HepG2 (cell line): ENCODE results near the gene FLRT2. TPM values are rescaled to one million over a fixed set of nuclear protein-coding genes. Genes with fewer than 3 reads are reported as not detected.

Source experiments
- ATAC-seq: fragments of 200-7000 bp; cut with Tn5 transposase; 3 replicates; pipeline ENCODE4 v1.9.1; 2020; ENCODE audit warnings: mild to moderate bottlenecking, moderate library complexity
- BruUV-seq: library from RNA; stranded (reverse); fragments of 400-500 nt; replicated peaks from 2 replicates; lab custom pipeline; 2021; lab: Mats Ljungman, UMichigan
- CTCF ChIA-PET: fragments of 300-600 bp; formaldehyde crosslinking; extraction: SDS; loops from one replicate; lab custom pipeline; 2021; ENCODE audit warnings: low total read pairs, inconsistent platforms, low intra/inter-chr PET ratio; lab: Yijun Ruan, JAX
- POLR2A ChIA-PET: fragments of 350-600 bp; sonication (Branson Sonifier 250); formaldehyde crosslinking; loops from one replicate; lab custom pipeline; 2020; ENCODE audit warnings: antibody characterized with exemption, inconsistent platforms; lab: Yijun Ruan, JAX
- DNase-seq: peaks from one replicate; pipeline ENCODE4 v3.0.0-alpha.2; 2015; ENCODE audit warnings: low spot score
- FAIRE-seq: peaks from 3 replicates; lab custom pipeline; 2011; peaks lifted over from hg19 to GRCh38; lab: Jason Lieb, UNC
- H2AFZ ChIP-seq: one replicate; pipeline ENCODE4 v1.6.1; 2011; ENCODE audit warnings: low read length, inconsistent platforms
- H3K27ac ChIP-seq: fragments of 300-600 bp; 3 replicates; pipeline ENCODE4 v1.8.0; 2011; ENCODE audit warnings: mixed run types, mild to moderate bottlenecking, mixed read lengths, low read length, inconsistent platforms; ENCODE audit not compliant: insufficient read depth; ENCODE audit errors: extremely low read length
- H3K27me3 ChIP-seq, 2 experiments: fragments of 200-600 bp in 1 of 2; 2 replicates in 1 of 2; 3 replicates in 1 of 2; pipeline versions ENCODE4 v1.6.0 to v1.8.0; 2011; ENCODE audit warnings: low read length in 2 of 2, mild to moderate bottlenecking in 2 of 2, moderate library complexity in 2 of 2, inconsistent platforms in 1 of 2; ENCODE audit not compliant: insufficient read depth in 2 of 2, control insufficient read depth in 1 of 2
- H3K36me3 ChIP-seq, 2 experiments: fragments of 200-600 bp in 1 of 2; replicated peaks in 1 of 2; 2 replicates in 1 of 2; 3 replicates in 1 of 2; pipeline versions ENCODE4 v1.5.1 to v1.8.0; 2011; ENCODE audit warnings: low read length in 2 of 2, inconsistent platforms in 1 of 2; ENCODE audit not compliant: insufficient read depth in 2 of 2, control insufficient read depth in 1 of 2
- H3K4me1 ChIP-seq: 2 replicates; pipeline ENCODE4 v1.5.1; 2012; ENCODE audit warnings: low read length, inconsistent platforms; ENCODE audit not compliant: insufficient read depth
- H3K4me2 ChIP-seq: 2 replicates; pipeline ENCODE4 v1.6.0; 2011; ENCODE audit warnings: low read depth, low read length, inconsistent platforms
- H3K4me3 ChIP-seq, 3 experiments: fragments of 200-600 bp in 1 of 3; sonication (generic), shearing (Covaris generic) in 1 of 3; replicated peaks in 1 of 3; 2 replicates each; pipeline ENCODE4 v1.5.1; 2011 to 2016; ENCODE audit warnings: low read length in 3 of 3, inconsistent platforms in 2 of 3, low read depth in 2 of 3, mild to moderate bottlenecking in 2 of 3, control low read depth in 1 of 3, mixed read lengths in 1 of 3; ENCODE audit not compliant: insufficient read depth in 1 of 3
- H3K79me2 ChIP-seq: one replicate; pipeline ENCODE4 v1.6.1; 2011; ENCODE audit warnings: low read length, inconsistent platforms; ENCODE audit not compliant: insufficient read depth
- H3K9ac ChIP-seq: 2 replicates; pipeline ENCODE4 v1.6.0; 2011; ENCODE audit warnings: mild to moderate bottlenecking, low read depth, low read length, inconsistent platforms; ENCODE audit not compliant: insufficient read depth
- H3K9me3 ChIP-seq: 2 replicates; pipeline ENCODE4 v1.5.1; 2012; ENCODE audit warnings: mild to moderate bottlenecking, low read length
- H4K20me1 ChIP-seq: 2 replicates; pipeline ENCODE4 v1.6.0; 2011; ENCODE audit warnings: inconsistent platforms, mild to moderate bottlenecking, low read length, moderate library complexity; ENCODE audit not compliant: insufficient read depth
- ZHX2 ChIP-seq, 2 experiments: sonication (generic) in 1 of 2; formaldehyde crosslinking in 1 of 2; IDR thresholded peaks; 2 replicates each; pipeline versions ENCODE4 v1.6.1 to v1.9.0; 2014 to 2022; ENCODE audit warnings: antibody characterized with exemption in 1 of 2, borderline replicate concordance in 1 of 2, inconsistent platforms in 1 of 2, low read depth in 1 of 2, missing genetic modification reagents in 1 of 2
- in situ Hi-C: cut with HindIII; loops from 2 replicates; pipeline ENCODE4 v1.10.0; 2017; ENCODE audit warnings: low pct_unique_long_range_greater_than_20kb; ENCODE audit not compliant: extremely low pct_ligation_motif_present
- intact Hi-C: fragments of 100-400 bp; cut with micrococcal nuclease; formaldehyde crosslinking; loops from one replicate; pipeline ENCODE4 v1.10.0; 2022; ENCODE audit not compliant: unreplicated experiment
- polyA plus RNA-seq, 8 experiments: library from polyadenylated mRNA; depleted of rRNA in 3 of 8; stranded (reverse) in 7 of 8; unstranded in 1 of 8; fragments of >200 nt; fragmentation: Illumina TruSeq in 4 of 8; extraction: Trizol in 4 of 8; gene quantifications; 2 replicates each; pipeline versions ENCODE4 v1.2.1 to v1.2.3, GENCODE V29; 2011 to 2016; ENCODE audit warnings: low read depth in 4 of 8, missing spikeins in 1 of 8, mixed read lengths in 1 of 8; ENCODE audit not compliant: insufficient read depth in 1 of 8
- total RNA-seq, 5 experiments: library from RNA; depleted of rRNA; stranded (reverse); fragments of >200 nt; fragmentation: Illumina TruSeq; extraction: Trizol; gene quantifications; 2 replicates each; pipeline ENCODE4 v1.2.3, GENCODE V29; 2016; ENCODE audit warnings: low read depth in 1 of 5
- TF ChIP-seq, protein P1 (sequence below): sonication (generic); formaldehyde crosslinking; IDR thresholded peaks from 2 replicates; pipeline ENCODE4 v1.4.0; 2020; ENCODE audit warnings: missing genetic modification reagents
- TF ChIP-seq, protein P2 (sequence below): sonication (generic); formaldehyde crosslinking; IDR thresholded peaks from 2 replicates; pipeline ENCODE4 v1.4.0; 2020; ENCODE audit warnings: missing genetic modification reagents, mild to moderate bottlenecking, borderline replicate concordance

FLRT2 gene
- total and polyA plus RNA-seq, 2 of the 13 experiments (the other 11 are each of a cell fraction or from before 2014, with no cell fraction given): not detected

DNA sequence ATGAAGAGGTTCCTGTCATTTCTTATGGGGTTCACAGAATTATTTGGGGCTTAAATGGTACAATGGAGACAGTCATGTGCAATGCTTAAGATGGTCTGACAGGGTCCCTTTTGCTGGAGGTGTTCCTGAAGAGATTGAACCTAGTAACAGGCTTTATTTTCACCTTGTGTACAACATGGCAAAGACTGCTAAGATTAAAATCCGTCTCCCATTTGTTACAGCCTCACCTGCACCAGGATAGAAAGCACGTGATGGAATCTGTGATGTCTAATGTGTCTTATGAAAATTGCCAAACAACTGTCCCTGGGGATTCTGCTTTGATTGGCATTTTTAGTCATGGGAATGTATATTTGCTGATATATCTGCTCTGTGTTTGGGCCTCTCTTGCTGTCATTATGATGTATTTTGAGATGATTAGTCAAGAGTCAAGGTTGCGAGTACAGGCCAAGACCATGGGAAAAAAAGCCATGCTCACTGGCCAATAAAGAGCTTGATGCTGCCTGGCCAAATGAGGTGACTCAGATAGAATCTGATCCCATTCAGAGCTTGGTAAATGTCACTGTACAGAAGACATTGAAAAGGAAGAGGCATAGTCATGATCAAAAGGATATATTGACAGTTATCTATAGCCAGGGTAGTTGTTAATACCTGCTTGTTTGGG, 96.1 kb downstream of the FLRT2 start (continued):
- TF ChIP-seq ZHX2 (IDR thresholded peaks at IDR 0.05; ENCODE audit: low read depth): no peak
- TF ChIP-seq ZHX2 (CRISPR knock-in tag; IDR thresholded peaks at IDR 0.05; ENCODE audit: borderline replicate concordance): no peak

GRCh38 chr14:85634205-85634604, 104.3 kb downstream of the FLRT2 start:
- no peaks in the 10 kb centered on the region for H3K36me3 ChIP-seq
- H3K4me2 ChIP-seq: no peak overlapping the region
- H3K27ac ChIP-seq: no peak overlapping the region
- no peaks in the 10 kb centered on the region for H3K4me1 ChIP-seq
- H3K9ac ChIP-seq: no peak overlapping the region
- POLR2A ChIA-PET: no interaction called here
- in situ Hi-C loops (no loop called here), intact Hi-C loops (no loop called here)
- H3K27me3 ChIP-seq: no peaks in the 10 kb centered on the region
- no peak overlapping the region for H3K4me3 ChIP-seq
- BruUV-seq: no TSS peak
- no peak for ATAC-seq
- no peaks in the 10 kb centered on the region for H4K20me1 ChIP-seq
- TF ChIP-seq, protein P1, sequence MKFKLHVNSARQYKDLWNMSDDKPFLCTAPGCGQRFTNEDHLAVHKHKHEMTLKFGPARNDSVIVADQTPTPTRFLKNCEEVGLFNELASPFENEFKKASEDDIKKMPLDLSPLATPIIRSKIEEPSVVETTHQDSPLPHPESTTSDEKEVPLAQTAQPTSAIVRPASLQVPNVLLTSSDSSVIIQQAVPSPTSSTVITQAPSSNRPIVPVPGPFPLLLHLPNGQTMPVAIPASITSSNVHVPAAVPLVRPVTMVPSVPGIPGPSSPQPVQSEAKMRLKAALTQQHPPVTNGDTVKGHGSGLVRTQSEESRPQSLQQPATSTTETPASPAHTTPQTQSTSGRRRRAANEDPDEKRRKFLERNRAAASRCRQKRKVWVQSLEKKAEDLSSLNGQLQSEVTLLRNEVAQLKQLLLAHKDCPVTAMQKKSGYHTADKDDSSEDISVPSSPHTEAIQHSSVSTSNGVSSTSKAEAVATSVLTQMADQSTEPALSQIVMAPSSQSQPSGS (CRISPR knock-in tag): no peak
- TF ChIP-seq, protein P2, sequence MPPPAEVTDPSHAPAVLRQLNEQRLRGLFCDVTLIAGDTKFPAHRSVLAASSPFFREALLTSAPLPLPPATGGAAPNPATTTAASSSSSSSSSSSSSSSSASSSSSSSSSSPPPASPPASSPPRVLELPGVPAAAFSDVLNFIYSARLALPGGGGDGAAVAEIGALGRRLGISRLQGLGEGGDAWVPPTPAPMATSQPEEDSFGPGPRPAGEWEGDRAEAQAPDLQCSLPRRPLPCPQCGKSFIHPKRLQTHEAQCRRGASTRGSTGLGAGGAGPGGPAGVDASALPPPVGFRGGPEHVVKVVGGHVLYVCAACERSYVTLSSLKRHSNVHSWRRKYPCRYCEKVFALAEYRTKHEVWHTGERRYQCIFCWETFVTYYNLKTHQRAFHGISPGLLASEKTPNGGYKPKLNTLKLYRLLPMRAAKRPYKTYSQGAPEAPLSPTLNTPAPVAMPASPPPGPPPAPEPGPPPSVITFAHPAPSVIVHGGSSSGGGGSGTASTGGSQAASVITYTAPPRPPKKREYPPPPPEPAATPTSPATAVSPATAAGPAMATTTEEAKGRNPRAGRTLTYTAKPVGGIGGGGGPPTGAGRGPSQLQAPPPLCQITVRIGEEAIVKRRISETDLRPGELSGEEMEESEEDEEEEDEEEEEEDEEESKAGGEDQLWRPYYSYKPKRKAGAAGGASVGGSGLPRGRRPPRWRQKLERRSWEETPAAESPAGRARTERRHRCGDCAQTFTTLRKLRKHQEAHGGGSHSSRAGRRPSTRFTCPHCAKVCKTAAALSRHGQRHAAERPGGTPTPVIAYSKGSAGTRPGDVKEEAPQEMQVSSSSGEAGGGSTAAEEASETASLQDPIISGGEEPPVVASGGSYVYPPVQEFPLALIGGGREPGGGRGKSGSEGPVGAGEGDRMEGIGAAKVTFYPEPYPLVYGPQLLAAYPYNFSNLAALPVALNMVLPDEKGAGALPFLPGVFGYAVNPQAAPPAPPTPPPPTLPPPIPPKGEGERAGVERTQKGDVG (CRISPR knock-in tag): no peak
- CTCF ChIA-PET: no interaction called here
- H2AFZ ChIP-seq: no peak overlapping the region
- peaks cover 56% of the 10 kb centered on the region for H3K9me3 ChIP-seq
- no peak for FAIRE-seq
- DNase-seq: no peak
- H3K79me2 ChIP-seq: no peaks in the 10 kb centered on the region
